CD4-positive, alpha-beta T cell (primary cell): ENCODE results near the gene TH. TPM values are rescaled to one million over a fixed set of nuclear protein-coding genes. Genes with fewer than 3 reads are reported as not detected.

ENCODE experiments used
- ATAC-seq: fragments of 200-7000 bp; cut with Tn5 transposase; one replicate; pipeline ENCODE4 v1.10.0; 2022; ENCODE audit warnings: mild to moderate bottlenecking; ENCODE audit not compliant: poor library complexity
- CTCF ChIA-PET: fragments of 350-600 bp; sonication (Branson Sonifier 250); formaldehyde crosslinking; loops from one replicate; lab custom pipeline; 2021; ENCODE audit warnings: antibody characterized with exemption, inconsistent platforms; lab: Charles Lee
- POLR2A ChIA-PET: fragments of 350-600 bp; sonication (Branson Sonifier 250); formaldehyde crosslinking; loops from one replicate; lab custom pipeline; 2021; ENCODE audit warnings: antibody characterized with exemption, inconsistent platforms; lab: Charles Lee
- DNase-seq, 14 experiments: peaks; one replicate each; pipeline ENCODE4 v3.0.0-alpha.2; 2013 to 2020; ENCODE audit warnings: mixed read lengths in 2 of 14
- H3K27ac ChIP-seq, 2 donors: one replicate each; pipeline versions ENCODE4 v1.5.1 to v1.7.0; 2013; ENCODE audit warnings: low read length in 2 of 2, low read depth in 1 of 2, mild to moderate bottlenecking in 1 of 2
- H3K27me3 ChIP-seq, 2 experiments: 1 replicate in 1 of 2; 2 replicates in 1 of 2; pipeline versions ENCODE4 v1.6.1 to v1.7.0; 2013; ENCODE audit warnings: low read length in 2 of 2, control low read depth in 1 of 2, mild to moderate bottlenecking in 1 of 2, moderate library complexity in 1 of 2; ENCODE audit not compliant: insufficient read depth in 2 of 2, control insufficient read depth in 1 of 2
- H3K36me3 ChIP-seq: one replicate; pipeline ENCODE4 v1.6.1; 2013; ENCODE audit warnings: low read length, control low read depth; ENCODE audit not compliant: insufficient read depth
- H3K4me1 ChIP-seq: one replicate; pipeline ENCODE4 v1.6.1; 2013; ENCODE audit warnings: low read length, control low read depth; ENCODE audit not compliant: insufficient read depth
- H3K4me3 ChIP-seq: one replicate; pipeline ENCODE4 v1.5.1; 2013; ENCODE audit warnings: mild to moderate bottlenecking, low read length, moderate library complexity
- H3K9me3 ChIP-seq, 2 experiments: 1 replicate in 1 of 2; 2 replicates in 1 of 2; pipeline versions ENCODE4 v1.6.1 to v1.7.0; 2013; ENCODE audit warnings: low read length in 2 of 2, mild to moderate bottlenecking in 2 of 2, control low read depth in 1 of 2, moderate library complexity in 1 of 2; ENCODE audit not compliant: control insufficient read depth in 1 of 2, insufficient read depth in 1 of 2
- H3K27ac Mint-ChIP-seq: one replicate; pipeline ENCODE4 v1.8.0; 2020; ENCODE audit warnings: mixed read lengths
- H3K27me3 Mint-ChIP-seq: one replicate; pipeline ENCODE4 v1.8.0; 2021; ENCODE audit warnings: mixed read lengths
- H3K36me3 Mint-ChIP-seq: one replicate; pipeline ENCODE4 v1.8.0; 2021; ENCODE audit warnings: low read depth, mixed read lengths
- H3K4me1 Mint-ChIP-seq: one replicate; pipeline ENCODE4 v1.8.0; 2021; ENCODE audit warnings: low read depth, mixed read lengths
- H3K4me3 Mint-ChIP-seq: one replicate; pipeline ENCODE4 v1.8.0; 2020; ENCODE audit warnings: mild to moderate bottlenecking, mixed read lengths
- H3K9me3 Mint-ChIP-seq: one replicate; pipeline ENCODE4 v1.8.0; 2020; ENCODE audit warnings: mixed read lengths
- intact Hi-C, 2 experiments: fragments of 100-400 bp; cut with DNase I in 1 of 2; cut with micrococcal nuclease in 1 of 2; formaldehyde crosslinking; loops; one replicate each; pipeline versions ENCODE4 v1.15.1 to v1.9.0; 2023 to 2025; cut with DNase I, micrococcal nuclease
- total RNA-seq, 174 experiments: library from RNA in 2 of 174; stranded (reverse) in 2 of 174; gene quantifications; one replicate each; pipeline ENCODE4 v1.2.3 and lab custom pipeline; 2021 to 2026
- TF ChIP-seq, protein P1 (sequence below): fragments of 200-600 bp; IDR thresholded peaks from one replicate; pipeline ENCODE4 v1.8.0; 2022; ENCODE audit warnings: antibody characterized with exemption, mild to moderate bottlenecking

Gene TH
- total RNA-seq, 2 experiments from 2014 or later: not detected

DNA sequence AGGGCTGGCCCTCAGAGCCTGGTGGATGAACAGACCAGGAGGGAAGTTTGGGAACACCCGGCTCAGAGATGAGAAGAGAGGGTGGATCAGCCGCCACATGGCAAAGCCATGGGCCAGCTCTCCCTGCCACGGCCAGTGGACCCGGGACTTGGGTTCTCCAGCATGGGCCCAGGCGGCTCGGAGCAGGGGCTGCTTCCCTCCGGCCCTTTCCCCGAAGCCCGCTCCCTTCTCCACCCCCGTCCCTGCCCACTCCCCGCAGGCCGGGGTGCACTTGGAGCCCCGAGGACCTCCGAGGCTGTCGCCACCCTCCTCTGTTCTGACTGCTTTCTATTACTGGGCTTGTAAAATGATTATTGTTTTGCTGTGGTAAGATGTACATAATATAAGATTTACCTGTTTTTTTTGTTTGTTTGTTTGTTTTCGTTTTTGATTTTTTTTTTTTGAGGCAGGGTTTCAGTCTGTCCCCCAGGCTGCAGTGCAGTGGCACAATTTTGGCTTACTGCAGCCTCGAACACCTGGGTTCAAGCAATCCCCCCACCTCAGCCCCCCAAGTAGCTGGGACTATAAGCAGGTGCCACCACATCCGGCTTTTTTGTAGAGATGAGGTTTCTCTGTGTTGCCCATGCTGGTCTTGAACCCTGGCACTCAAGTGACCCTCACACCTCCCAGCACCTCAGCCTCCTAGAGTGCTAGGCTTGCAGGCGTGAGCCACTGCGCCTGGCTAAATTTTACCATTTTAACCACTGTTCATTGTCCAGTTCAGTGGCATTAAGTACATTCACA lies 11.3 kb upstream of the TH start:
- Mint-ChIP-seq H3K27ac (no peak overlapping the region), H3K4me1 (no peaks in the 10 kb centered on the region), H3K36me3 (no peaks in the 10 kb centered on the region), H3K9me3 (no peaks in the 10 kb centered on the region), H3K27me3 (peaks cover 9% of the 10 kb centered on the region), H3K4me3 (no peak overlapping the region)
- Histone ChIP-seq H3K4me3 (no peak overlapping the region), H3K4me1 (peaks cover 5% of the 10 kb centered on the region), H3K9me3 (no peaks in the 10 kb centered on the region), H3K27ac (no peak overlapping the region), H3K36me3 (no peaks in the 10 kb centered on the region), H3K27me3 (peaks cover 3 to 5% of the 10 kb centered on the region in 2 experiments)
- no peak for ATAC-seq
- no peak for DNase-seq
- POLR2A ChIA-PET: no interaction called here
- CTCF ChIA-PET: no interaction called here
- TF ChIP-seq, protein P1, sequence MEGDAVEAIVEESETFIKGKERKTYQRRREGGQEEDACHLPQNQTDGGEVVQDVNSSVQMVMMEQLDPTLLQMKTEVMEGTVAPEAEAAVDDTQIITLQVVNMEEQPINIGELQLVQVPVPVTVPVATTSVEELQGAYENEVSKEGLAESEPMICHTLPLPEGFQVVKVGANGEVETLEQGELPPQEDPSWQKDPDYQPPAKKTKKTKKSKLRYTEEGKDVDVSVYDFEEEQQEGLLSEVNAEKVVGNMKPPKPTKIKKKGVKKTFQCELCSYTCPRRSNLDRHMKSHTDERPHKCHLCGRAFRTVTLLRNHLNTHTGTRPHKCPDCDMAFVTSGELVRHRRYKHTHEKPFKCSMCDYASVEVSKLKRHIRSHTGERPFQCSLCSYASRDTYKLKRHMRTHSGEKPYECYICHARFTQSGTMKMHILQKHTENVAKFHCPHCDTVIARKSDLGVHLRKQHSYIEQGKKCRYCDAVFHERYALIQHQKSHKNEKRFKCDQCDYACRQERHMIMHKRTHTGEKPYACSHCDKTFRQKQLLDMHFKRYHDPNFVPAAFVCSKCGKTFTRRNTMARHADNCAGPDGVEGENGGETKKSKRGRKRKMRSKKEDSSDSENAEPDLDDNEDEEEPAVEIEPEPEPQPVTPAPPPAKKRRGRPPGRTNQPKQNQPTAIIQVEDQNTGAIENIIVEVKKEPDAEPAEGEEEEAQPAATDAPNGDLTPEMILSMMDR: no peak
- intact Hi-C loops: no loop called here

DNA sequence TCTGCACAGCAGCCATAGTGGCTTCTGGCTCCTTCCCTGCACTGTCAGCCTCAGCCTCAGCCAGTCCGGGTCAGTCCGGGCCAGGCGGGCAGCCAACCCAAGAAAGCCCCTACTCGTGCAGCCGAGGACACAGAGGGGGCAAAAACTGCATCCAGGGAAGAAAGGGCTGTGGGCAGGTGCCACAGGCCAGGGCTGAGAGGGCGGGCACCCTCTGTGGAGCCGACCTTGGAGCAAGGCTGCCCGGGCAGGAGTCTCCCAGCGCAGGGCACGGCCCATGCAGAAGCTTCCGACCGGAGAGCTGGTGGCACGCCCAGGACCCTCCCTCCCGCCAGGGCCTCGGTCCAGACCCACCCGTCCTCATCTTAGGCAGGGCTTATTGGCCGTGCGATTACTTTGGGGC lies 10.5 kb upstream of the TH start:
- CTCF ChIA-PET: no interaction called here
- H3K4me1 Mint-ChIP-seq: no peaks in the 10 kb centered on the region
- intact Hi-C loops: no loop called here

DNA sequence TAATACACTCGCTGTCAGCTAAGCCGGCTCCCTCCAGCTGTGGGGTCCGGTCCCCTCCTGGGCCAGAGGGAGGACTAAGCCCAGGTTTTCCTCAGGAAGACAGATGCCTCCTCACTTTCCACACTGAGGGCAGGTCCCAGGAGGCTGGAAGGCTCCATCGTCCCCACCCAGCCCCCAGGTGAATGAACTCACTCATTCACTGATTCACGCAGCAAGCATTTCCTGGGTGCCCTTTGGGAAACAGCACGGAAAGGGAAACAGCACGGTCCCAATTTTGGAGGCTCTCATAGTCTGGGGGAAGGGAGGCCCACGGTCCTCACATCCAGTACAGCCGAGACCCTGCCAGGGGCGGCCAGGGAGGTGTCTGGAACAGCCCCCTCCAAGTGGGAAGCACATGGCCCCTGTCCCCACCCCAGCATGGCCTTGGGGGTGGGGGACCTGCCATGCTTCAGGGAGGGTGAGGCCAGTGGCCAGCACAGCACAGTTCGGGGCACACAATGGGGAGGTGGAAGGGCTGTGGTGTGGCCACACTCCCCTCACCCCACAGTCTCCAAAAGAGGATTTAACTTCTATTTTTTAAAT lies 9.3 kb upstream of the TH start:
- Histone ChIP-seq H3K27ac (no peak overlapping the region), H3K4me1 (no peaks in the 10 kb centered on the region), H3K9me3 (peaks cover 0 to 2% of the 10 kb centered on the region in 2 experiments), H3K36me3 (no peaks in the 10 kb centered on the region), H3K27me3 (peaks cover 0 to 3% of the 10 kb centered on the region in 2 experiments), H3K4me3 (no peak overlapping the region)
- DNase-seq: no peak
- intact Hi-C loops: no loop called here
- Mint-ChIP-seq H3K27me3 (peaks cover 9% of the 10 kb centered on the region), H3K9me3 (no peaks in the 10 kb centered on the region), H3K4me1 (no peaks in the 10 kb centered on the region), H3K27ac (no peak overlapping the region), H3K36me3 (no peaks in the 10 kb centered on the region), H3K4me3 (no peak overlapping the region)
- TF ChIP-seq, protein P1: no peak
- ChIA-PET POLR2A (no interaction called here), CTCF (no interaction called here)
- ATAC-seq: no peak

More for the DNA sequence above, 10.5 kb upstream of the TH start:
- Mint-ChIP-seq H3K27ac (no peak overlapping the region), H3K4me3 (no peak overlapping the region), H3K36me3 (no peaks in the 10 kb centered on the region), H3K9me3 (no peaks in the 10 kb centered on the region), H3K27me3 (peaks cover 9% of the 10 kb centered on the region)
- TF ChIP-seq, protein P1: no peak
- H3K9me3 ChIP-seq: no peaks in the 10 kb centered on the region
- H3K36me3 ChIP-seq: no peaks in the 10 kb centered on the region
- POLR2A ChIA-PET: no interaction called here
- no peak for DNase-seq
- H3K27ac ChIP-seq: no peak overlapping the region
- peaks cover 3 to 5% of the 10 kb centered on the region in 2 experiments for H3K27me3 ChIP-seq
- no peak overlapping the region for H3K4me3 ChIP-seq
- H3K4me1 ChIP-seq: peaks cover 4% of the 10 kb centered on the region
- no peak for ATAC-seq
